Globus pallidus (tissue), 1 donor: ENCODE results near the gene ZNF436.
"Not testable (repeated sequence)": the region's sequence is repeated elsewhere in the genome, so short reads cannot be mapped to it uniquely, and the experiment has no call there.

Experiments used
- DNase-seq: peaks from one replicate; pipeline ENCODE4 v3.0.0-alpha.2; 2015; ENCODE audit warnings: low spot score

The ZNF436 gene

GRCh38 chr1:23392125-23392855, 22.7 kb upstream of the ZNF436 start:
- DNase-seq = no peak

DNA sequence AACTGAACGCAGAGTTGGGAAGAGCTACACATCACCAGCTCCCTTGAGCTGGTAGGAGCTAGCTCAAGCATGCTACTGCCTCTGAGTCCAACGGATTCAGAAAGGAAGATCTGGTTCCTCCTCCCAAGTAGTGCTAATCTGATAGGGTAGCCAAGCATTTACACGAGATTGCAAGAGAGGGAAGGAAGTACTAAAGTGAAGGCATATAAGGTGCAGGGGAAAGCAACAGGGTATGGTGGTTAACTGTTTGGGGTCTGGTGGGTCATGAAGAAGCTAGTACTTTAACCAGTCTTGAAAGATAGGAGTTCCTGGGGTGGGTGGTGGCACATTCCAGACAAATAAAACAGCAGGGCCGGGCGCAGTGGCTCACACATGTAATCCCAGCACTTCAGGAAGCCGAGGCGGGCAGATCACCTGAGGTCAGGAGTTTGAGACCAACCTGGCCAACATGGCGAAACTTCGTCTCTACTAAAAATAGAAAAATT, 20.2 kb upstream of the ZNF436 start:
- no peak for DNase-seq

DNA sequence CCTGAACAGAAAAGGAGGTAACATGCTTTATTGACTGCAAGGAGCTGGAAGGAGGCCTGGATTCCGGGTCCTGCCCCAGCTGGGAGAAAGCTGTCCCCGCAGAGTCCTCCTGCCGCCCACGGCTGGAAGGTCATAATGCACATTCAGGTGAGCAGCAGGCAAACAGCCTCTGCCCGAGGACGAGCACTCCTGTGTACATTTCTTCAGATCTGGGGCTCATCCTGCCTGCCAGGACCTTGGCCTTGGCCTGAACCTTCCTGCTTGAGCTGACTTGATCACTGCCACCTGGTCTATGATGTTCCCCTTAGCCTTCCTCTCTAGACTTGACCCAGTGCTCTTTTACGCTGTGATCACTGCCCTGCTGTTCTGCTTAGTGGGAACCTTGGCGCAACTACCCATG, 17.9 kb upstream of the ZNF436 start:
- no peak for DNase-seq

GRCh38 chr1:23385119-23385621, 15.5 kb upstream of the ZNF436 start:
- no peak for DNase-seq

DNA sequence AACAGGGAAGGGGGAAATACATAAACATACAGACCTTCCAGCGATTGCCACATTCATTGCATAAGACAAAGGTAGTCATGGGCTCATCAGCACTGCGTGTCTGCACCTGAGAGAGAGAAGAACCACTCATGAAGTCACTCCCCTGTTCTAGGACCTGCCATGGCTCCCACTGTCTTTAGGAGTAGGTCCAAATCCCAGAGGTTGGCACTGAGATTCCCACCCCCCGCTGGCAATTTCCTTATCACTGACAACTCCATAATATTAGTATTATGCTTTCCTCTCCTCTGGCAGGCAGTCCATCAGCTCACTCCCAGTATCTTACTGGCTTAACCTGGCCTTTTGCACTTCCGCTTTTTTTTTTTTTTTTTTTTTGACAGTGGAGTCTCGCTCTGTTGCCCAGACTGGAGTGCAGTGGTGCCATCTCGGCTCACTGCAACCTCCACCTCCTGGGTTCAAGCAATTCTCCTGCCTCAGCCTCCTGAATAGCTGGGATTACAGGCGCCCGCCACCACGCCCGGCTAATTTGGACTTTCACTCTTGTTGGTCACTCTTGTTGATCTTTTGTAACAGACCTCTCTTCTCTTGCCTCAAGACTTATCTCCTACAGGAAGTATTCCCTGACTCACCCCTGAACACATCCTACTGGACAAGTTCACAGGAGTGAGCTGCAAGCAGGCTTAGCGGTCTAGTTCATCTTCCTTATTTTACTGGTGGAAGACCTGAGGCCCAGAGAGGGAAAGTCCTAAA, 14.8 kb upstream of the ZNF436 start:
- no peak for DNase-seq

DNA sequence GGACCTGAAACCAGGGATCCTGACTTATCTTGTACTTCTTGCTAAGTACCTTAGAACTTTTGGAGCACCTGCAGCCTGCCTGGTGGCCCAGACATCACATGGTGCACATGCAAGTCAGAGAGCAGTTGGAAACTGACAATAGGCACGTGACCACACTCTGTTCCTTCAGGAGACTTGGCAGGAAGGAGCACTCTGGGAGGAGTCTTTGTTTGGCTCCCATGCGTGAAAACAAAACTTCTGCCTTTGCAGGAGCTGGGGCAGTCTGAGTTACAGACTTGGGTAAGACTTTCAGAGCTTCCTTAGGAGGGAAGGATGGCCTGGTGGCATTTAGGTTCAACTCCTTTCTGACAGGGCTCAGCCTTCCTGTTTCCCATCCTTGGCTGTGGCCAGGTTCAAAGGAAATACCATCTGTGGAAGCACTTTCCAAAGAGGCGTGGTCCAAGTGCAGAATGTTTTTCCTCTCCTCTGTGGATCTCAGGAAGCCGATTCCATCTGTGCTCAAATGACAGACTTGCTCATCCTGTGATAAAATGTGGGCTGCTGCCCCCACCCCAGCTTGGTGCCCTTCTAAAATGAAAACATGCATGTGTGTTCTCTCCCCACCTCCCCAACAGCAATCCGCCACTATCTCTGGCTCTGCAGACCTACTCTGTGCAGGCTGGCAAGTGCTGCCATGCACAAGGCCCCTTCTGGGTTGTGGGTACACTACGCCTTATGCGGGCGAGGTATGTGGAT, 14.1 kb upstream of the ZNF436 start:
- no peak for DNase-seq

- DNase-seq = no peak
Measured at GRCh38 chr1:23381233-23381885, 11.7 kb upstream of the ZNF436 start.

GRCh38 chr1:23380719-23381118, 11.1 kb upstream of the ZNF436 start:
- no peak for DNase-seq

- not testable (repeated sequence) for DNase-seq
Measured at GRCh38 chr1:23380236-23380635, 10.6 kb upstream of the ZNF436 start.

DNA sequence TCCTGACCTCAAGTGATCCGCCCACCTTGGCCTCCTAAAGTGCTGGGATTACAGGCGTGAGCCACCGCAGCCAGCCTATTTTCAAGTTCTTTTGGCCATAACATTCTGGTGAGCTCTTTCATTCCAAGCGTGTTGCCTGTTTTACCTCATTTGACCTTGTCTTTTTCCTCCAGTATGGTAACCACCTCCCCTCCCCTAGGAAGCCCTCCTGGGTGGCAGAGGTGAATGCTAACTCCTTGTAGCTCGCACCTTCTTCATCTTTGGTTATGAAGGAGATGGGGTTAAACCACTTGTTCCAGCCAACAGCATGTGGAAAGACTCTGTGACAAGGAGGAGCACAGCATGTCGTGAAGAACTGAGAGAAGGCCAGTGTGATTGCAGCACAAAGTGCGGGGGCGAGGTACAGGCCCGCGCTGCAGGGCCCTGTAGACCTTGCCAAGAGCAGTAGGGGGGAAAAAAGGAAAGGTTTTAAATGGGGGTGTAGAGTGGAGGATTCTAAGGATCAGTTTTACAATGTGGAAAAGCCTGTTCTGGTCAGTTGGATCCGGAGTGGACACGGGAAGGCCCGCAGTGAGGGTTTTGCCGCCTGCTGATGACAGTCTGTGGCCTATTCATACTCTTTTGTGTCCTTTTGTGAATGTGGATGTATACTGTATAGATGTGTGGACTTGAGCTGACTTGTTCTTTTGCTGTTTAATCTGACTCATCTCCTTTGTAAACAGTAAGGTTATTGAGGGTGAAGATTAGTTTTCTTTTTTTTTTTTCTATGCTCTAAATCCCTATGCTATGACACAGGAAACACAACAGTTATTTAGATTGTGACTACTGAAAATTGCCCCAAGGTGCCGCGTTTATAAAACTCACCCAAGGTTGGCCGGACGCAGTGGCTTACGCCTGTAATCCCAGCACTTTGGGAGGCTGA, 7.5 kb upstream of the ZNF436 start:
- DNase-seq = no peak

DNA sequence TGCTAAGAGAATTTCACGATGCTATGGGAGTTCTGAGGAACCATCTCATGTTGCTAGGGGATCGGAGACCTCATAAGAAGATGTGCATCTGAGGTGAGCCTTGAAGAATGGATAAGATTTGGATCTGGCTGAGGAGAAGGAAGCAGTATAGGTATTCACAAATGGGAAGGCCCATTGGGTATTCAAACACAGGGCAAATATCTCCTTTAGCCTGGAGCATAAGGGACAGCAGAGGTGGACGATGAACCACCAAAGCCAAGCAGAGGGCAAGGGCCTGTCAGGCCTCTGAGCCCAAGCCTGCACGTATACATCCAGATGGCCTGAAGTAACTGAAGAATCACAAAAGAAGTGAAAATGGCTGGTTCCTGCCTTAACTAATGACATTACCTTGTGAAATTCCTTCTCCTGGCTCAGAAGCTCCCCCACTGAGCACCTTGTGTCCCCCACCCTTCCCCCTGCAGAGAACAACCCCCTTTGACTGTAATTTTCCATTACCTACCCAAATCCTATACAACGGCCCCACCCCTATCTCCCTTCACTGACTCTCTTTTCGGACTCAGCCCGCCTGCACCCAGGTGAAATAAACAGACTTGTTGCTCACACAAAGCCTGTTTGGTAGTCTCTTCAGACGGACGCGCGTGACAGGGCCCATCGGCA, 4.6 kb upstream of the ZNF436 start:
- DNase-seq = not testable (repeated sequence)

- DNase-seq = no peak
Measured at GRCh38 chr1:23371987-23372880, 2.6 kb upstream of the ZNF436 start.

DNA sequence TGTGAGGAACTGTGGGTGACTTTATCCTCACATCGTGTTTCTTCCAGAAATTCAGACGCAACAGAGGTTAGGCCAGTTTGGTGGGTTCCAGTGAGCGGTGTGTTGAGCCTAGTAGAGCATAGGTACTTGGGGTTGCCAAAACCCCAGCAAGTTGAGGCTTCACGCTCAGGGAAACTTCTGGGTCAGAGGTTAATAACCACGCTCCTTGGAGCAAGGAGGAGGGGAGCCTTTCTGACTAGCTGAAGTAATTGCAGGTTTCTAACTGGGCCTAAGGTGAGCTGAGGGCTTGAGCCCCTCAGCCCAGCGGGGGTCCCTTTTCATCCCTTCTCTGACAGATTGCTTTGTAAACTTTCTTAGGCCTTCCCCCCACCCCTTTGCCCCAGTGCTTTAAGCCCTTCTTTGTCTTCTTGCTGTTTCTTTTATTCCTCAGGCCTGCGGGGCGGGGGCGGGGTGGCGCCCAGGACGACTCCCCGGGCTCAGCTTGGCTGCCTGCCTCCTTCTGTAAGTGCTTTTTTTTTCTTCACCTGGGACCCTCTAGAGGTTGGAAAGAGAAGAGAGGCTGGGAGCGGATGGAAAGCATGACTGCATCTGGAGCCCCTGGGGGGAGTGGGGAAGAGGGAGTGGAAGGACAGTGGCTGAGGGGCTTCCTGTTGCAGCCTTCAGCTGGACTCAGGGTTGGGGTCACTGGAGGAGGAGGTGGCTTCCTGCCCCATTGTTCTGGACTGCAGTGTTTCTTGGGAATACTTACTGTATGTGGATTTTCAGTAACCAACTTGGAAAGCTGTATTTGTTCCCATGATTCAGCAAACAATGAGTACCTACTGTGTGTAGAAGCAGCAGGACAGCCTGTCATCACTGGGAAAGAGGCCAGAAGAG, 1.3 kb upstream of the ZNF436 start:
- no peak for DNase-seq

- no peak for DNase-seq
Measured at GRCh38 chr1:23370330-23370708, 683 bp upstream of the ZNF436 start.

DNA sequence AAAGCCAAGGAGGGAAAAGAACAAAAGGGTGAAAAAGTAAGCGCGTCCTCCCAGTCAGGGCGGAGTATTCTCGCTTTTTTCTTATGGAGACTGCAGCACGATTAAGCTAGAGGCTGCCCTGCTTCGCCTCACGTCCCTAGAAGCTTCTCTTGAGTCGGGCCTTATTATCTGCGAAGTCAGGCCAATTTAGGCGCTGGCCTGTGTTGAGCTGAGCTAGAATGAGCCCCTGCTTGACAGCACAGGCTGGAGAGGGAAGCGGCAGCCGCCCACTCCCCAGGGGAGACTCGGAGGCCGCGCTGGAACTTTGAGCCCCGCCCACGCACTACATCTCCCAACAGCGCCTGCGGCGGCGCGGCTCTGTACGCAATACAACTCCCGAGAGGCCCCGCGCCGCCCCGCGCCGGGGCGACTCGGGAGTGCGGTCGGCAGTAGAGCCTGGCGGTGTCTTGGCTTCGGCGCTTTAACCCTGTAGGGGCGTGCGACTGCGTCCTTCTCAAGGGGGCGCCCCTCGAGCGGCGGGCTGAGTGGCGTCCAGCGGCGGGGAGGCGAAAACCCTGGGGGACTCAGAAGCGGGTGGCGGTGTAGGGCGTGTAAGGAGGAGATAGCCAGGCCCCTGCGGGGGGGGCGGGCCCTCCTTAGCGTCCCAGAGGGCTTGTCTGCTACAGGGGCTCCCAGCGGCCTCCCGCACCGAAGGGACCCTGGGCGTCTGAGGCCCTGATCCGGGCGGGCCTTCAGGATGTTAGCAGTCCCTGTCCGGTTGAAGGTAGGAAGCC, 888 bp downstream of the ZNF436 start:
- DNase-seq = peak; percentile 91

- peak; percentile 99 for DNase-seq
Measured at GRCh38 chr1:23367791-23368561, 1.7 kb downstream of the ZNF436 start.

- no peak for DNase-seq
Measured at GRCh38 chr1:23367451-23367790, 2.2 kb downstream of the ZNF436 start.
